Skeletal muscle tissue (tissue), 4 donors: Measurements from ENCODE around the gene MKKS. TPM values are rescaled to one million over a fixed set of nuclear protein-coding genes. Genes with fewer than 3 reads are reported as not detected.
"Not testable (repeated sequence)": the region's sequence is repeated elsewhere in the genome, so short reads cannot be mapped to it uniquely, and the experiment has no call there.

Experiments
- H3K27ac ChIP-seq: one replicate; pipeline ENCODE4 v1.7.0; 2013; ENCODE audit warnings: mild to moderate bottlenecking, low read depth, low read length, inconsistent platforms
- H3K27me3 ChIP-seq, 3 donors: one replicate each; pipeline ENCODE4 v1.7.0; 2013; ENCODE audit warnings: low read length in 3 of 3; ENCODE audit not compliant: control insufficient read depth in 3 of 3, insufficient read depth in 3 of 3
- H3K36me3 ChIP-seq, 3 donors: one replicate each; pipeline ENCODE4 v1.7.0; 2013; ENCODE audit warnings: low read length in 3 of 3; ENCODE audit not compliant: control insufficient read depth in 3 of 3, insufficient read depth in 3 of 3
- H3K4me1 ChIP-seq, 3 donors: one replicate each; pipeline ENCODE4 v1.7.0; 2013; ENCODE audit warnings: low read length in 3 of 3, mild to moderate bottlenecking in 3 of 3; ENCODE audit not compliant: control insufficient read depth in 3 of 3, insufficient read depth in 3 of 3
- H3K4me3 ChIP-seq, 3 donors: one replicate each; pipeline ENCODE4 v1.7.0; 2013; ENCODE audit warnings: low read length in 3 of 3
- H3K9ac ChIP-seq, 3 donors: one replicate each; pipeline ENCODE4 v1.7.0; 2013; ENCODE audit warnings: low read length in 3 of 3, mild to moderate bottlenecking in 3 of 3, moderate library complexity in 2 of 3, low read depth in 1 of 3
- H3K9me3 ChIP-seq, 3 donors: one replicate each; pipeline ENCODE4 v1.7.0; 2013; ENCODE audit warnings: low read length in 3 of 3; ENCODE audit not compliant: control insufficient read depth in 3 of 3
- total RNA-seq: library from RNA; depleted of rRNA; stranded (reverse); fragments of >200 nt; gene quantifications from one replicate; pipeline ENCODE4 v1.2.3, GENCODE V29; 2014
- donor health status: Osteomylitis.

Gene MKKS
- total RNA-seq, 1 donor from 2014 or later, result 4.2 TPM

DNA sequence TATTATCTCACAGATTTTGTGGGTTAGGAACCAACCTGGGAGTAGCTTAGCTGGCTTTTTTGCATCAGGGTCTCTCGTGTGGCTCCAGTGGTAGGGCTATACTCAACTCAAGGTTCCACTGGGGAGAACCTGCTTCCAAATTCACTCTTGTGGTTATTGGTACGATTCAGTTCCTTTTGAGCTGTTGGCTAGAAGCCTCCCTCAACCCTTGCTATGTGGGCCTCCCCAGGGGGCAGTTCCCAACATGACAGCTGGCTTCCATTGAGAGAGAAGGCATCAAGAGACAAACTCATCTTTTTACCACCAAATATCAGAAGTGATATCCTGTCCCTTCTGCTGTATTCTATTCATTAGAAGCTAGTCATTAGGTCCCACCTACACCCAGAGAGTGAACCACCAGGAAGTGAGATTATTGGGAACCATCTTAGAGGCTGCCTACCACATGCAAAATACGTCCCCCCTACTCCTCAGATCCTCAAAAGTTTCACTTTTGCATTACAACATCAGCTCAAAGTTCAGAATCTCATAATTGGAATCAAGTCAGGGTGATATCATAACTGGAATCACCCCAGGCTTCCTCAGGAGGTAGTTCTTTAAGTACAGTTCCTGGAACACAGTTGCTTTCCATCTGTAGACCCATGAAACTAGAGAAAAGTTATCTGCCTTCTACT, 30.9 kb downstream of the MKKS start:
- no peaks in the 10 kb centered on the region for H3K4me1 ChIP-seq

DNA sequence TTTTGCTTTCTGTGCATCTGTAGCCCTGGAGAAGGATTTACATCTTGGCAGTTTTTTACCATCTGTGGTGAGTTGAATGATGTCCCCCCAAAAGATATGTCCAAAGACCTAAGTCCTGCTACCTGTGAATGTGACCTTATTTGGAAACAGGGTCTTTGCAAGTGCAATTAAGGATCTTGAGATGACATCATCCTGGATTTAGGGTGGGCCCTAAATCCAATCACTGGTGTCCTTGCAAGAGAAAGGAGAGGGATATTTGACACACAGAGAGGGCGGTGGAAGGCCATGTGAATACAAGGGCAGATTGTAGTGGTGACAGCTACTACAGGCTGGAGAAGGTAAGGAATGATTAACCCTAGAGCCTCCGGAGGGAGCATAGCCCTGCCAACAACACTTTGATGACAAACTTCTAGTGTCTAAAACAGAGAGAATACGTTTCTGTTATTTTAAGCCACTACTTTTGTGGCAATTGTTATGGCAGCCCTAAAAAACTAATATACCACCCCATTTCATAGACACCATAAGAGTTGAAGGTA, 35.1 kb downstream of the MKKS start:
- H3K36me3 ChIP-seq, result no peaks in the 10 kb centered on the region
- H3K27ac ChIP-seq, result no peak overlapping the region
- H3K4me3 ChIP-seq, result no peak overlapping the region
- no peak overlapping the region for H3K9ac ChIP-seq
- H3K9me3 ChIP-seq, result no peaks in the 10 kb centered on the region
- H3K4me1 ChIP-seq, result no peaks in the 10 kb centered on the region
- H3K27me3 ChIP-seq, result no peaks in the 10 kb centered on the region

More for the DNA sequence above, 30.9 kb downstream of the MKKS start:
- Histone ChIP-seq H3K9ac (no peak overlapping the region), H3K36me3 (peaks cover 3 to 13% (median 9%) of the 10 kb centered on the region in 3 donors), H3K27ac (no peak overlapping the region), H3K4me3 (no peak overlapping the region), H3K9me3 (no peaks in the 10 kb centered on the region), H3K27me3 (no peaks in the 10 kb centered on the region)

GRCh38 chr20:10394752-10395151, 39.3 kb downstream of the MKKS start:
- H3K27me3 ChIP-seq, H3K4me3 ChIP-seq, H3K9ac ChIP-seq, H3K9me3 ChIP-seq, H3K36me3 ChIP-seq, H3K4me1 ChIP-seq, H3K27ac ChIP-seq: not testable (repeated sequence)

DNA sequence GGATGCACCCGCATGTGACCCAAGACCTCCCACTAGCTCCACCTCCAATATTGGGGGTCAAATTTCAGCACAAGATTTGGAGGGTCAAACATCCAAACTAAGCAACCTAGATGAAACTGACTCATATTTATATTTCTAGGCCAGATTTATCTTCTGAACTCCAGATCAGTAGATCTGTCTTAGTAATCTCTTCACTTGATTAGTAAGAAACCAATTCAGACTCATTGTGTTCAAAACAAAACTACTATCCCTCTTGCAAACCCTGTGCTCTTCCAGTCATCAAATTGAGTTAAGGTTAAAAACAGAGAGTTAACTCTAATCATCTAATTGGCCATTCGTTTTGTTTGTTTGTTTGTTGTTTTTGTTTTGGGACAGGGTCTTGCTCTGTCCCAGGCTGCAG, 43.3 kb downstream of the MKKS start:
- no peak overlapping the region for H3K4me3 ChIP-seq
- H3K9ac ChIP-seq, result no peak overlapping the region
- H3K9me3 ChIP-seq, result no peaks in the 10 kb centered on the region
- no peaks in the 10 kb centered on the region for H3K36me3 ChIP-seq
- H3K4me1 ChIP-seq, result no peaks in the 10 kb centered on the region
- no peak overlapping the region for H3K27ac ChIP-seq
- H3K27me3 ChIP-seq, result no peaks in the 10 kb centered on the region

DNA sequence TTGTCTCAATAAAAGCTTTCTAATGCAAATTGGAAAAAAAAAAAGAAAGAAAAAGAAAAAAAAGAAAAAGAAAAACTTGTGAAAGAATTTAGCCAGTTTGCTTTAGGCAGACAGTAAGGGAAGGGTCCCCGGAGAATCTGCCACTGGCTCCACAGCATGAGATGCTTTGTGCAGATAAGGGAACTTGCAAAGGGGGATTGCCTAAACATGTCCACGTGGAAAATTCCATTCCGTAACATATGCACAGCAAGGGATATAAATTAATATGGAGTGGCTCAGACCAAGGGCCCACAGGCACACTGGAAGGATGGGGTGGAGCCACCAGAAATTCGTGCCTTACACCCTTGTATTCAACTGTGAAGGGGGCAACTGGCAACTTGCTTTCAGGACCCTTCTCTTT, 45.4 kb downstream of the MKKS start:
- no peaks in the 10 kb centered on the region for H3K27me3 ChIP-seq
- H3K27ac ChIP-seq, result no peak overlapping the region
- no peaks in the 10 kb centered on the region for H3K4me1 ChIP-seq
- H3K36me3 ChIP-seq, result no peaks in the 10 kb centered on the region
- no peaks in the 10 kb centered on the region for H3K9me3 ChIP-seq
- H3K9ac ChIP-seq, result no peak overlapping the region
- H3K4me3 ChIP-seq, result no peak overlapping the region

- Histone ChIP-seq H3K9ac (no peak overlapping the region), H3K4me3 (no peak overlapping the region)
Observed at GRCh38 chr20:10387686-10388085, 46.3 kb downstream of the MKKS start.

DNA sequence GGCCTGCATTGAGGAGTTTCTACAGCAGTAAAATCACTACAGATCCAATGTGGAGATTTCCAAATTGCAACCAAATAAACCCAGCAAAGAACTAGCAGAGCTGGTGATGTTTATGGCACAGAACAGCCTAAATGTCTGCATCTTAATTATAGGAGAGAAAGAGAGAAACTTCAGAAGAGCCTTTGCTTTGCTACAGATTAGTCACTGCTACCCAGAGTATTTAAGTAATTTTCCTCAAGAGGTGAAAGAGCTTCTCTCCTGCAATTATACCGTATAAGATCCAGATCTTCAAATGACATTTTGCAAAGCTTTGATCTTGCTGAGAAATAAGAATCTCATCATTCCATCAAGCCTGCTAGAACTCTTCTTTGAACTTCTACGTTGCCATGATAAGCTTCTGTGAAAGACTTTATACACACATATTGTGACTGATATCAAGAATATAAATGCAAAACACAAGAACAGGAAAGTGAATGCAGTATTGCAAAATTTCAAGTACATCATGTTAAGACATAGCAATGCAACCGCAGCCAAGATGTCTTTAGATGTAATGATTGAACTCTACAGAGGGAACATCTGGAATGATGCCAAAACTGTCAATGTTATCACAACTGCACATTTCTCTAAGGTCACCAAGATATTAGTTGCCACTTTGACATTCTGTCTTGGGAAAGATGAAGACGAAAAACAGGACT, 48.0 kb downstream of the MKKS start:
- Histone ChIP-seq H3K9me3 (no peaks in the 10 kb centered on the region), H3K27ac (no peak overlapping the region), H3K4me3 (no peak overlapping the region), H3K4me1 (no peaks in the 10 kb centered on the region), H3K9ac (no peak overlapping the region), H3K27me3 (no peaks in the 10 kb centered on the region), H3K36me3 (no peaks in the 10 kb centered on the region)

More at GRCh38 chr20:10387686-10388085, 46.3 kb downstream of the MKKS start:
- Histone ChIP-seq H3K36me3 (no peaks in the 10 kb centered on the region), H3K4me1 (no peaks in the 10 kb centered on the region), H3K9me3 (no peaks in the 10 kb centered on the region), H3K27ac (no peak overlapping the region), H3K27me3 (no peaks in the 10 kb centered on the region)

DNA sequence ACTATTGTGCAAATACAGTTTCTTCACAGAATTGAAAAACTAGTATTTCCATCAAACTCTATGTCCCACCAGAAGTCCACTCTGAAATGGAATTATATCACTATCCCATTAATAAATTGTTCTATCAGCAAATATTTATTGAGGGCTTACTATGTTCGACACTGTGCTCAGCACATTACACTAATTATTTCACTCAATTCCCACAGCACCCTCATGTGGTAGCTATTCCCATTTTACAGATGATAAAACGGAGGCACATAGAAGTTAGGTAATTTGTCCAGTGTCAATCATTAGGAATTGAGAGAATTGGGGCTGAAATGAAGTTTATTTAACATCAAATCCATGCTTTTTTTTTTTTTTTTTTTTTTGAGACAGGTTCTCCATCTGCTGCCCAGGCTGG, 52.5 kb downstream of the MKKS start:
- H3K27me3 ChIP-seq, result no peaks in the 10 kb centered on the region
- H3K4me1 ChIP-seq, result no peaks in the 10 kb centered on the region
- no peak overlapping the region for H3K9ac ChIP-seq
- H3K36me3 ChIP-seq, result no peaks in the 10 kb centered on the region
- no peak overlapping the region for H3K27ac ChIP-seq
- H3K4me3 ChIP-seq, result no peak overlapping the region
- H3K9me3 ChIP-seq, result no peaks in the 10 kb centered on the region

DNA sequence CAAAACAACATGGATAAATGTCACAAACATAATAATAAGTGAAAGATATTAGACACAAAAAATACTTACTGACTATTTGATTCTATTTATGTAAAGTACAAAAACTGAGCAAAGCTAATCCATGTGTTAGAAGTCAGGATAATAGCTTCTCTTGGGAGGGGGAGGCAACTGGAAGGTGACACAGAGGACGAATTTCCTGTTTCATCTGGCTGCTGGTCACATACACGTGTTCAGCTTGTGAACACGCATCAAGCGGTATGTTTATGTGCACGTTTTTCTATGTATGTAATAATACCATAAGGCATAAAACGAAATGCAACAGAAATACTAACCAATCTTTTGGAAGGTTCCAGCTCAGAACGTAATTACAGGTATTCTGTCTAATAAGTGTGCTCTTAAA, 54.3 kb downstream of the MKKS start:
- Histone ChIP-seq H3K27ac (no peak overlapping the region), H3K4me1 (no peaks in the 10 kb centered on the region), H3K27me3 (no peaks in the 10 kb centered on the region), H3K9ac (no peak overlapping the region), H3K36me3 (no peaks in the 10 kb centered on the region), H3K4me3 (no peak overlapping the region), H3K9me3 (no peaks in the 10 kb centered on the region)

GRCh38 chr20:10376270-10377075, 57.5 kb downstream of the MKKS start:
- Histone ChIP-seq H3K4me1 (no peaks in the 10 kb centered on the region), H3K27ac (no peak overlapping the region), H3K9me3 (no peaks in the 10 kb centered on the region), H3K36me3 (no peaks in the 10 kb centered on the region), H3K4me3 (no peak overlapping the region), H3K27me3 (no peaks in the 10 kb centered on the region), H3K9ac (no peak overlapping the region)
